GM12878 (cell line): ENCODE data around the gene MCM6. TPM values are rescaled to one million over a fixed set of nuclear protein-coding genes. Genes with fewer than 3 reads are reported as not detected.

Source experiments
- ATAC-seq: fragments of 200-7000 bp; cut with Tn5 transposase; 3 replicates; pipeline ENCODE4 v1.9.1; 2020; ENCODE audit warnings: mild to moderate bottlenecking, moderate library complexity
- BruUV-seq: library from RNA; stranded (reverse); fragments of 400-500 nt; replicated peaks from 2 replicates; lab custom pipeline; 2021; lab: Mats Ljungman, UMichigan
- CTCF ChIA-PET: fragments of 300-600 bp; sonication (Branson Sonifier 250); formaldehyde crosslinking; extraction: SDS; loops from one replicate; lab custom pipeline; 2021; ENCODE audit warnings: inconsistent platforms; lab: Yijun Ruan, JAX
- POLR2A ChIA-PET: fragments of 350-600 bp; formaldehyde crosslinking; extraction: SDS; loops from one replicate; lab custom pipeline; 2021; ENCODE audit warnings: inconsistent platforms; lab: Charles Lee
- RAD21 ChIA-PET: fragments of 300-600 bp; sonication (Branson Sonifier 250); formaldehyde crosslinking; loops from one replicate; lab custom pipeline; 2023; ENCODE audit warnings: antibody characterized with exemption; ENCODE audit not compliant: unreplicated experiment; lab: Charles Lee
- SMC1A ChIA-PET: fragments of 300-600 bp; sonication (Branson Sonifier 250); formaldehyde crosslinking; loops from one replicate; lab custom pipeline; 2023; ENCODE audit not compliant: unreplicated experiment, uncharacterized antibody; lab: Charles Lee
- DNase-seq: peaks from one replicate; pipeline ENCODE4 v3.0.0-alpha.2; 2011; ENCODE audit warnings: low read depth, low spot score
- FAIRE-seq: peaks from 3 replicates; lab custom pipeline; 2011; peaks lifted over from hg19 to GRCh38; lab: Jason Lieb, UNC
- H2AFZ ChIP-seq: 2 replicates; pipeline ENCODE4 v1.6.0; 2011; ENCODE audit warnings: low read depth, low read length, control low read depth; ENCODE audit not compliant: control insufficient read depth
- H3K27ac ChIP-seq: 2 replicates; pipeline ENCODE4 v1.5.1; 2011; ENCODE audit warnings: control low read depth; ENCODE audit not compliant: control insufficient read depth, insufficient read depth
- H3K27me3 ChIP-seq, 2 experiments: replicated peaks in 1 of 2; 2 replicates each; pipeline versions ENCODE4 v1.6.0 to v1.6.1; 2011; ENCODE audit warnings: low read length in 1 of 2; ENCODE audit not compliant: control insufficient read depth in 2 of 2, insufficient read depth in 2 of 2
- H3K36me3 ChIP-seq, 2 experiments: 2 replicates each; pipeline ENCODE4 v1.5.1; 2011; ENCODE audit warnings: low read length in 1 of 2; ENCODE audit not compliant: control insufficient read depth in 2 of 2, insufficient read depth in 2 of 2
- H3K4me1 ChIP-seq: 2 replicates; pipeline ENCODE4 v1.6.1; 2011; ENCODE audit warnings: mild to moderate bottlenecking, low read length, moderate library complexity, mixed read lengths; ENCODE audit not compliant: control insufficient read depth, insufficient read depth
- H3K4me2 ChIP-seq: 2 replicates; pipeline ENCODE4 v1.6.0; 2011; ENCODE audit warnings: control low read depth; ENCODE audit not compliant: control insufficient read depth, insufficient read depth
- H3K4me3 ChIP-seq: fragments of 200-600 bp; sonication (generic); 2 replicates; pipeline ENCODE4 v1.5.1; 2016
- H3K79me2 ChIP-seq: 2 replicates; pipeline ENCODE4 v1.6.0; 2011; ENCODE audit warnings: low read length; ENCODE audit not compliant: control insufficient read depth, insufficient read depth
- H3K9ac ChIP-seq: 2 replicates; pipeline ENCODE4 v1.8.0; 2011; ENCODE audit warnings: low read length, control low read depth, mixed read lengths; ENCODE audit not compliant: control insufficient read depth, insufficient read depth
- H3K9me3 ChIP-seq: replicated peaks from 3 replicates; pipeline ENCODE4 v1.5.1; 2011; ENCODE audit warnings: mild to moderate bottlenecking, low read length; ENCODE audit not compliant: control insufficient read depth, insufficient read depth
- H4K20me1 ChIP-seq: 2 replicates; pipeline ENCODE4 v1.6.0; 2011; ENCODE audit not compliant: control insufficient read depth, insufficient read depth
- BHLHE40 ChIP-seq, 2 experiments: fragments of 450-650 bp in 1 of 2; IDR thresholded peaks; 2 replicates each; pipeline ENCODE4 v1.6.1; 2011 to 2017; ENCODE audit warnings: low read depth in 2 of 2, borderline replicate concordance in 1 of 2, improper control_type of control experiment in 1 of 2, low read length in 1 of 2, mild to moderate bottlenecking in 1 of 2
- IKZF2 ChIP-seq, 2 experiments: fragments of 450-650 bp; IDR thresholded peaks; 2 replicates each; pipeline ENCODE4 v1.6.1; 2017; ENCODE audit warnings: mild to moderate bottlenecking in 2 of 2, moderate library complexity in 2 of 2
- KLF5 ChIP-seq: fragments of 450-650 bp; IDR thresholded peaks from 2 replicates; pipeline ENCODE4 v1.6.1; 2014; ENCODE audit warnings: mild to moderate bottlenecking; ENCODE audit not compliant: partially characterized antibody
- MEF2B ChIP-seq: fragments of 450-650 bp; IDR thresholded peaks from 2 replicates; pipeline ENCODE4 v1.6.1; 2018; ENCODE audit warnings: mild to moderate bottlenecking, moderate library complexity; ENCODE audit not compliant: partially characterized antibody, poor library complexity, severe bottlenecking
- MTA2 ChIP-seq: fragments of 450-650 bp; IDR thresholded peaks from 2 replicates; pipeline ENCODE4 v1.6.1; 2016; ENCODE audit warnings: low read depth, mild to moderate bottlenecking, moderate library complexity
- NFXL1 ChIP-seq: fragments of 450-650 bp; IDR thresholded peaks from 2 replicates; pipeline ENCODE4 v1.6.1; 2017; ENCODE audit warnings: antibody characterized with exemption, mild to moderate bottlenecking, borderline replicate concordance
- NR2F1 ChIP-seq: fragments of 450-650 bp; conservative IDR thresholded peaks from 2 replicates; pipeline ENCODE4 v1.6.1; 2017; ENCODE audit warnings: mild to moderate bottlenecking
- POLR2A ChIP-seq: IDR thresholded peaks from 2 replicates; pipeline ENCODE4 v1.6.1; 2011; ENCODE audit warnings: low read depth, mild to moderate bottlenecking, low read length
- SMAD1 ChIP-seq: fragments of 450-650 bp; IDR thresholded peaks from 2 replicates; pipeline ENCODE4 v1.6.1; 2018; ENCODE audit warnings: mild to moderate bottlenecking, low read depth; ENCODE audit not compliant: partially characterized antibody
- SMARCA5 ChIP-seq: fragments of 450-650 bp; IDR thresholded peaks from 2 replicates; pipeline ENCODE4 v1.6.1; 2017; ENCODE audit warnings: mild to moderate bottlenecking
- ZSCAN29 ChIP-seq: fragments of 450-650 bp; IDR thresholded peaks from 2 replicates; pipeline ENCODE4 v1.6.1; 2017; ENCODE audit warnings: mild to moderate bottlenecking, moderate library complexity
- WGBS: methylation state at CpG from one replicate; pipeline ENCODE4 v1.1.6; 2016; ENCODE audit warnings: low lambda C conversion rate; ENCODE audit not compliant: insufficient replicate concordance, insufficient coverage; ENCODE audit errors: missing lambda C conversion rate; 5-methylcytosine and 5-hydroxymethylcytosine counted together
- in situ Hi-C: fragments of 300-500 bp; cut with MboI; formaldehyde crosslinking; loops from 9 replicates; pipeline ENCODE4 v1.14.3; 2018; ENCODE audit warnings: mixed read lengths
- intact Hi-C: fragments of 100-400 bp; cut with micrococcal nuclease; formaldehyde crosslinking; loops from one replicate; pipeline ENCODE4 v1.14.2; 2022; ENCODE audit not compliant: unreplicated experiment
- polyA plus RNA-seq, 11 experiments: library from polyadenylated mRNA; depleted of rRNA in 4 of 11; unstranded in 6 of 11; stranded (reverse) in 5 of 11; fragments of >200 nt; fragmentation: Nextera tagmentation in 4 of 11; fragmentation: Illumina TruSeq in 1 of 11; extraction: Ambion mirVana in 4 of 11; extraction: Trizol in 1 of 11; gene quantifications; 1 replicate in 1 of 11; 2 replicates in 10 of 11; pipeline versions ENCODE4 v1.2.1 to v1.2.3, GENCODE V29; 2011 to 2016; ENCODE audit warnings: inconsistent platforms in 2 of 11, missing spikeins in 2 of 11, low read depth in 1 of 11
- total RNA-seq, 4 experiments: library from RNA; depleted of rRNA in 3 of 4; stranded (reverse); fragments of >200 nt in 3 of 4; fragmentation: Illumina TruSeq in 1 of 4; extraction: Trizol in 1 of 4; gene quantifications; 2 replicates each; pipeline versions ENCODE4 v1.2.1 to v1.2.3, GENCODE V29; 2013 to 2021
- TF ChIP-seq, protein P1 (sequence below): fragments of 450-650 bp; IDR thresholded peaks from 2 replicates; pipeline ENCODE4 v1.6.1; 2018; ENCODE audit warnings: mild to moderate bottlenecking, low read depth, moderate library complexity; ENCODE audit not compliant: partially characterized antibody

Gene MCM6
- total and polyA plus RNA-seq, 10 of the 15 experiments (the other 5 are each of a cell fraction or from before 2014, with no cell fraction given), result 37.4 to 118 (median 82.2) TPM

GRCh38 chr2:135874777-135875365 lies 1.4 kb downstream of the MCM6 start:
- no TSS peak for BruUV-seq
- Histone ChIP-seq H4K20me1 (no peaks in the 10 kb centered on the region), H2AFZ (no peak overlapping the region; the same call in 1 of the 2 replicates), H3K9me3 (no peaks in the 10 kb centered on the region), H3K9ac (peak overlapping the region; percentile 93), H3K4me1 (peaks cover 4% of the 10 kb centered on the region; the same call in 1 of the 2 replicates), H3K36me3 (peaks cover 3 to 8% of the 10 kb centered on the region in 2 experiments; a peak in 3 of 4 replicates), H3K79me2 (peaks cover 33% of the 10 kb centered on the region), H3K27me3 (no peaks in the 10 kb centered on the region), H3K4me2 (peak overlapping the region; percentile 79), H3K4me3 (peak overlapping the region; percentile 95), H3K27ac (peak overlapping the region; percentile 86)
- intact Hi-C loops (loop anchor here (5.0 kb wide), 1 partner anchor 133 kb away; the partner anchor contains the start of gene UBXN4), in situ Hi-C loops (no loop called here)
- DNase-seq (no peak), ATAC-seq (peak; percentile 34), FAIRE-seq (no peak)
- TF ChIP-seq ZSCAN29 (0 out of 2 replicates have a peak, but pooled peaks have one; percentile 7), IKZF2 (IDR thresholded peaks at IDR 0.05) (0 out of 4 replicates have a peak, but pooled peaks of 1 of the 2 experiments have one; percentile 34), MTA2 (no peak), NR2F1 (peak; percentile 56; the same call in 1 of the 2 replicates)
- RAD21 ChIA-PET, result interaction anchor here (0.6 to 2.2 kb wide), 7 partner anchors 8 to 510 kb away, joined by 3 to 11 read pairs (median 4); no protein-coding TSS in a partner anchor
- CTCF ChIA-PET, result interaction anchor here (0.6 to 2.3 kb wide), 2 partner anchors 36 to 77 kb away, joined by 3 to 9 read pairs; no protein-coding TSS in a partner anchor
- SMC1A ChIA-PET, result interaction anchor here (0.8 to 2.0 kb wide), 8 partner anchors 9 to 547 kb away, joined by 3 to 8 read pairs (median 4); no protein-coding TSS in a partner anchor
- WGBS, result under 1% methylated on average over 19 of the region's 19 CpGs
- POLR2A ChIA-PET, result interaction anchor here (0.6 to 1.9 kb wide), 7 partner anchors 20 to 509 kb away, joined by 3 to 7 read pairs (median 4); partner anchors contain the start of gene LCT

DNA sequence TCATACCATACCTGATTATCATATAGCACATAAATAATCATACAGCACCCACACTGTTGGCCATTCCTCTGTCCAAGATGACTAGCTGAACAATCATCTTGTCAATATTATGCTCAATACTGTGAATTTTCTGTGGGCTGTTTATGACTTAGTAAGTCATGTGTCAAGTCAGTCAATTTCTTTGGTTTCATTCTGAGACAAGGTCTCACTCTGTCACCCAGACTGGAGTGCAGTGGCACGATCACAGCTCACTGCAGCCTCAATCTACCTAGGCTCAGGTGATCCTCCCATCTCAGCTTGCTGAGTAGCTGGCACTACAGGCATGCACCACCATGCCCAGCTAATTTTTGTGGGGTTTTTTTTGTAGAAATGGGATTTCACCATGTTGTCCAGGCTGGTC lies 5.7 kb downstream of the MCM6 start:
- in situ Hi-C loops (no loop called here), intact Hi-C loops (loop anchor here (5.0 kb wide), 1 partner anchor 128 kb away; the partner anchor contains the start of gene UBXN4)
- peaks cover 7 to 22% of the 10 kb centered on the region in 2 experiments for H3K36me3 ChIP-seq
- no peak overlapping the region for H3K27ac ChIP-seq
- peak; percentile 63 for ATAC-seq
- no peak overlapping the region for H3K4me3 ChIP-seq
- H3K27me3 ChIP-seq, result no peaks in the 10 kb centered on the region
- WGBS, result 5% methylated on average over 1 of the region's 1 CpG
- peaks cover 4% of the 10 kb centered on the region; the same call in 1 of the 2 replicates for H3K4me1 ChIP-seq
- no TSS peak for BruUV-seq
- H2AFZ ChIP-seq, result no peak overlapping the region; the same call in 1 of the 2 replicates
- no peak overlapping the region for H3K9ac ChIP-seq
- ChIA-PET SMC1A (interaction anchor here (0.6 to 2.0 kb wide), 8 partner anchors 10 to 976 kb away, joined by 3 to 10 read pairs (median 3); no protein-coding TSS in a partner anchor), CTCF (interaction anchor here (1.2 to 1.5 kb wide), 2 partner anchors 514 to 516 kb away, joined by 3 to 4 read pairs; no protein-coding TSS in a partner anchor), POLR2A (interaction anchor here (0.7 to 1.6 kb wide), 3 partner anchors 8 to 515 kb away, joined by 3 to 9 read pairs (median 3); no protein-coding TSS in a partner anchor), RAD21 (interaction anchor here (1.2 kb wide), 1 partner anchor 32 kb away, joined by 3 read pairs; no protein-coding TSS in a partner anchor)
- H4K20me1 ChIP-seq, result no peaks in the 10 kb centered on the region
- peaks cover 26% of the 10 kb centered on the region for H3K79me2 ChIP-seq
- no peak for DNase-seq
- no peak for FAIRE-seq
- no peaks in the 10 kb centered on the region for H3K9me3 ChIP-seq
- H3K4me2 ChIP-seq, result no peak overlapping the region
- TF ChIP-seq KLF5, result no peak
- TF ChIP-seq SMAD1, result no peak
- TF ChIP-seq POLR2A, result no peak
- TF ChIP-seq SMARCA5, result no peak
- peak in 1 of 2 experiments; percentile 25; a peak in 1 of 4 replicates for TF ChIP-seq BHLHE40 (IDR thresholded peaks at IDR 0.05; ENCODE audit: borderline replicate concordance in 1 of 2, low read depth in 2 of 2, low read length in 1 of 2)
- TF ChIP-seq NFXL1, result no peak
- TF ChIP-seq, protein P1, sequence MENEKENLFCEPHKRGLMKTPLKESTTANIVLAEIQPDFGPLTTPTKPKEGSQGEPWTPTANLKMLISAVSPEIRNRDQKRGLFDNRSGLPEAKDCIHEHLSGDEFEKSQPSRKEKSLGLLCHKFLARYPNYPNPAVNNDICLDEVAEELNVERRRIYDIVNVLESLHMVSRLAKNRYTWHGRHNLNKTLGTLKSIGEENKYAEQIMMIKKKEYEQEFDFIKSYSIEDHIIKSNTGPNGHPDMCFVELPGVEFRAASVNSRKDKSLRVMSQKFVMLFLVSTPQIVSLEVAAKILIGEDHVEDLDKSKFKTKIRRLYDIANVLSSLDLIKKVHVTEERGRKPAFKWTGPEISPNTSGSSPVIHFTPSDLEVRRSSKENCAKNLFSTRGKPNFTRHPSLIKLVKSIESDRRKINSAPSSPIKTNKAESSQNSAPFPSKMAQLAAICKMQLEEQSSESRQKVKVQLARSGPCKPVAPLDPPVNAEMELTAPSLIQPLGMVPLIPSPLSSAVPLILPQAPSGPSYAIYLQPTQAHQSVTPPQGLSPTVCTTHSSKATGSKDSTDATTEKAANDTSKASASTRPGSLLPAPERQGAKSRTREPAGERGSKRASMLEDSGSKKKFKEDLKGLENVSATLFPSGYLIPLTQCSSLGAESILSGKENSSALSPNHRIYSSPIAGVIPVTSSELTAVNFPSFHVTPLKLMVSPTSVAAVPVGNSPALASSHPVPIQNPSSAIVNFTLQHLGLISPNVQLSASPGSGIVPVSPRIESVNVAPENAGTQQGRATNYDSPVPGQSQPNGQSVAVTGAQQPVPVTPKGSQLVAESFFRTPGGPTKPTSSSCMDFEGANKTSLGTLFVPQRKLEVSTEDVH, result no peak
- TF ChIP-seq MEF2B, result no peak
